Karpas-422 (cell line): Measurements from ENCODE around the gene KIAA1143. TPM values are rescaled to one million over a fixed set of nuclear protein-coding genes. Genes with fewer than 3 reads are reported as not detected.

Experiments used
- DNase-seq: peaks from one replicate; pipeline ENCODE4 v3.0.0-alpha.2; 2015
- H2AFZ ChIP-seq: fragments of 200-600 bp; sonication (generic); 2 replicates; pipeline ENCODE4 v1.6.1; 2014; ENCODE audit warnings: antibody characterized with exemption, low read length, mixed read lengths
- H3K27ac ChIP-seq: fragments of 200-600 bp; sonication (generic); 2 replicates; pipeline ENCODE4 v1.5.1; 2014; ENCODE audit warnings: mild to moderate bottlenecking, low read length, moderate library complexity
- H3K27me3 ChIP-seq: fragments of 200-600 bp; sonication (generic); 2 replicates; pipeline ENCODE4 v1.6.1; 2014; ENCODE audit warnings: low read length, mixed read lengths
- H3K36me3 ChIP-seq: fragments of 200-600 bp; sonication (generic); 2 replicates; pipeline ENCODE4 v1.6.1; 2014; ENCODE audit warnings: low read length, mixed read lengths; ENCODE audit not compliant: insufficient read depth
- H3K4me1 ChIP-seq: fragments of 200-600 bp; sonication (generic); 2 replicates; pipeline ENCODE4 v1.6.1; 2014; ENCODE audit warnings: mild to moderate bottlenecking, low read length, mixed read lengths
- H3K4me2 ChIP-seq: fragments of 200-600 bp; sonication (generic); 2 replicates; pipeline ENCODE4 v1.6.1; 2014; ENCODE audit warnings: low read length, low read depth, mild to moderate bottlenecking; ENCODE audit not compliant: poor library complexity, severe bottlenecking
- H3K4me3 ChIP-seq: fragments of 200-600 bp; sonication (generic); 2 replicates; pipeline ENCODE4 v1.5.1; 2014; ENCODE audit warnings: mild to moderate bottlenecking, antibody characterized with exemption, low read length, mixed read lengths
- H3K79me2 ChIP-seq: fragments of 200-600 bp; sonication (generic); 2 replicates; pipeline ENCODE4 v1.6.1; 2014; ENCODE audit warnings: mild to moderate bottlenecking, low read length, mixed read lengths
- H3K9ac ChIP-seq: fragments of 200-600 bp; sonication (generic); 2 replicates; pipeline ENCODE4 v1.6.0; 2014; ENCODE audit warnings: low read length
- H3K9me2 ChIP-seq: fragments of 200-600 bp; sonication (generic), shearing (Covaris generic); replicated peaks from 2 replicates; pipeline ENCODE4 v1.6.0; 2014; ENCODE audit warnings: mild to moderate bottlenecking, low read length, moderate library complexity; ENCODE audit not compliant: insufficient read depth
- H3K9me3 ChIP-seq: fragments of 300-700, 200-600 bp; sonication (generic); 2 replicates; pipeline ENCODE4 v1.6.1; 2014; ENCODE audit warnings: low read length, mixed read lengths
- H4K20me1 ChIP-seq: fragments of 200-600 bp; sonication (generic); 2 replicates; pipeline ENCODE4 v1.6.1; 2014; ENCODE audit warnings: mild to moderate bottlenecking, antibody characterized with exemption, low read length, low read depth; ENCODE audit not compliant: insufficient read depth
- total RNA-seq: library from RNA; depleted of rRNA; stranded (reverse); fragments of >200 nt; shearing (Covaris generic); gene quantifications from 2 replicates; pipeline ENCODE4 v1.2.3, GENCODE V29; 2014; ENCODE audit warnings: low replicate concordance; rRNA removed

KIAA1143 gene
- total RNA-seq = 13.2 and 28.8 TPM in 2 replicates

DNA sequence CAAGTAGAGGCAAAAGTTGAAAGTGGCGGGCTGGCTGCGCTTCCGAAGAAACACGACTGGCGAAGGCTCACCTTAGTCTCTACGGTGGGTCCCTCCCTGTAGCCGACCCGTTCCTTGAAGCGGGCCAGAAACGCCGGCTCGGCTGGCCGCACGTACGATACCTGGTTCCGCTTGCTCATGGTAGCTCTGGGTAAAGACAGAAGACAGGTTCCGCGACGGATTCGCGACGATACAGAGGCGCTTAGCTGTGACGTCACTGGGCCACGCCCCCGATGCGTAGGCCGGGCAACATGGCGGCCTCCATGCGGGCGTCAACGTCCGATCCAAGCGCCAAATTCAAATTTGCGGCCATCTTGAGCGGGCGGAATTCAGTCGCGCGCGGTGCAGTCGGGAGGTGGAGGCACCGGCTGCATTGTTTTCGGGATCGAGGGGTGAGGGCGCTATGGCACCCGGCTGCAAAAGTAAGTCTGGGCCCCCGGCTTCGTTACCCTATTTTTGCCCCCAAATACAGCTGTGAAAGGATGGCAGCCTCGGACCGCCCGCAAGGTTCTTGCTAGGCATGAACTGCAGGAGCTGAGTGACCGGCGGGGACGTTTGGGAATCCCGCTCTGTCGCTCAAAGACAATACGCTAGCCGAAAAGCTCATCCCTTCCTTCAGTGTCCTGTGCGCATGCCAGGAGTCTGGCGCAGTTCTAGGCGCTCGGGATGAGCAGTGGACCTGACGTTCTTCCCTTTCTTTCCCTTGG is at the start of gene KIAA1143, which contains the start of gene KIF15:
KIAA1143 (minus strand) TSS at position 196 of the 746 bp plus-strand sequence; CDS start at position 179, 17 bp downstream.
KIF15 (plus strand) TSS at position 371 of the 746 bp plus-strand sequence; CDS start at position 443, 72 bp downstream.
- H3K9ac ChIP-seq = peak within 1 kb of the TSS; percentile 81
- H4K20me1 ChIP-seq = no peaks in the 10 kb centered on the region
- peak within 1 kb of the TSS; percentile 42 for H3K27ac ChIP-seq
- H3K4me3 ChIP-seq = peak within 1 kb of the TSS; percentile 93
- H3K9me3 ChIP-seq = peaks cover 46% of the 10 kb centered on the region
- DNase-seq = peak; percentile 99
- H3K4me1 ChIP-seq = peaks cover 12% of the 10 kb centered on the region
- H3K4me2 ChIP-seq = peak within 1 kb of the TSS; percentile 83
- peaks cover 96% of the 10 kb centered on the region for H3K79me2 ChIP-seq
- peaks cover 65% of the 10 kb centered on the region for H3K36me3 ChIP-seq
- H3K27me3 ChIP-seq = no peaks in the 10 kb centered on the region
- H2AFZ ChIP-seq = peak within 1 kb of the TSS; percentile 55; the same call in 1 of the 2 replicates
- H3K9me2 ChIP-seq = no peaks in the 10 kb centered on the region

DNA sequence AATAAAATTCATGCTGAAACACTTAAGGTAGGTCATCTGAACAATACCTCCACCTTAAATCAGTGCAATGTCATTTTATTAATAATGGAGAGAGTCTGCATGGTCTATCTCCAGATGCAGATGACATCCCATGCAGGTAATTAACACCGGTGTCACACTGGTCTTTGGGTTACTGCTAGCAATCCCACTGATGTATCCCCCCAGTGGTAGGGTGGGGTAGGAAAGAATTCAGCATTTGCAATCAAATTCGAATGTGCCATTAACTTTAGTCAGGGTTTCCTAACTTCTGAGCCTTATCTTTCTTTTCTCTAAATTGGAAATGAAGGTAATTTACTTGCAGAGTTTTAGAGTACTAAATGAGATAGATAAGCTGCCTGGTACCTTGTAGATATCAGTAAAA is 44.5 kb upstream of the KIAA1143 start:
- Histone ChIP-seq H4K20me1 (no peaks in the 10 kb centered on the region), H3K36me3 (peaks cover 59% of the 10 kb centered on the region; the same call in 1 of the 2 replicates), H3K4me2 (no peak overlapping the region), H3K9ac (no peak overlapping the region), H3K27me3 (no peaks in the 10 kb centered on the region), H3K27ac (no peak overlapping the region), H3K9me3 (no peaks in the 10 kb centered on the region), H3K9me2 (no peaks in the 10 kb centered on the region), H3K79me2 (peaks cover 6% of the 10 kb centered on the region; the same call in 1 of the 2 replicates), H3K4me3 (no peak overlapping the region), H3K4me1 (no peaks in the 10 kb centered on the region), H2AFZ (no peak overlapping the region)
- DNase-seq = no peak

DNA sequence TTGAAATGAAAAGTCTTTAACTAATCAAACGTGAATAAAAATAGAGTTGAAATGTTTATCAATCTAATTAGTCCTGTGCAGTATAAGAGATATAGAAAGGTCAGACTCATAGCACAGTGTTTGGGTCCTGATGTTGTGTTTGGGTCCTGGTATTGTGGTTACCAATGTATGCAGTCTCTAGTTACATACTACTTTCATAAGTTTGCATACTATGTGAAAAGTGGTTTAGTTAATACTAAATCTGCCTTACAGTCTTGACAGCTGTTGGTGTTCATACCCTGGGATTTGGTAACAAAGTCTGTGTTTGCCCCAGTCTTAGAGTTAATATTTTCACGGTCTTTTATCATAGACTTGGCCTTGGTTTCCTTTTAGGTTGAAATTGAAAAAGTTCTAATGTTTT is 41.9 kb upstream of the KIAA1143 start:
- Histone ChIP-seq H3K4me1 (no peaks in the 10 kb centered on the region), H3K4me3 (no peak overlapping the region), H3K36me3 (peaks cover 63% of the 10 kb centered on the region), H3K9me2 (no peaks in the 10 kb centered on the region), H3K9me3 (no peaks in the 10 kb centered on the region), H3K4me2 (no peak overlapping the region), H3K79me2 (peaks cover 6% of the 10 kb centered on the region; the same call in 1 of the 2 replicates), H3K27me3 (no peaks in the 10 kb centered on the region), H2AFZ (no peak overlapping the region), H3K9ac (no peak overlapping the region), H3K27ac (no peak overlapping the region), H4K20me1 (no peaks in the 10 kb centered on the region)
- no peak for DNase-seq

DNA sequence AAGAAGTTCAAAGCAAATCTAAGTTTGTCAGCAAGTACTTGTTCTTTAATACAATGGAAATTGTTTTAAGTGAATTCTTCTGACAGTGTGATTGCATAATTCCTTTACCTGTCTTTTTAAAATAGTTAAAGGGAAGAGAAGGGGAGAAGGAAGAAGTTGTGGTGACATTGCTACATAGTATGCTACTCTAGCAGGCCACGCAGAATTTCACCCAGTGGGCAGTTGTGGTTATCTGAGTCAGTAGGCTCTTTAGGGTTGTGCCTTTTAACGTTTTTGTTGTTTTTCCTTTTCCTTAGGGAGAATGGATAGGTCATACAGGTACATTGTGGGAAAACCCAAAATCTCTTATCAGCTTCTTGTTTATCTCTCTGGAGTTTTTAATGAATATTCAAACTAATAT is 40.6 kb upstream of the KIAA1143 start:
- Histone ChIP-seq H3K9me3 (no peaks in the 10 kb centered on the region), H3K27me3 (no peaks in the 10 kb centered on the region), H3K36me3 (peaks cover 68% of the 10 kb centered on the region), H3K9me2 (no peaks in the 10 kb centered on the region), H3K4me2 (no peak overlapping the region), H3K4me1 (no peaks in the 10 kb centered on the region), H3K79me2 (peaks cover 6% of the 10 kb centered on the region; the same call in 1 of the 2 replicates), H4K20me1 (no peaks in the 10 kb centered on the region), H3K27ac (no peak overlapping the region), H2AFZ (no peak overlapping the region), H3K4me3 (no peak overlapping the region), H3K9ac (no peak overlapping the region)
- no peak for DNase-seq

DNA sequence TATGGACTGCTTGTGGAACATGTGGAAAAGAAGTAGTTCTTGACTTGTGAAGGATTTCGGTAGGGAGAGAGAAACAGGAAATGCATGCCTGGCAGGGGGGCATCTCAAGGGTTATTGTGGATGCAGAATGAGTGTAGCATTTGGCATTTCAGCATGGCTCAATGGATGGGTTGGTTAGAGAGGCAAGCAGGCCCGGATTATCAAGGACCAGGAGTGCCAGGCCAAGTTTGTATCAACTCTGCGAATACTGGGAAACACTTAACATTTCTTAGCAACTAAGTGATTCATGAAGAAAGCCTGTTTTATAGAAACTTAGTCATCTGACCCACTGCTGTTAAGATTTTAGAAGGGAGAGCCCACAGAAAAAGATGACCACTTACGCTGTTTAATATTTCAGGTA is 33.8 kb upstream of the KIAA1143 start:
- Histone ChIP-seq H3K79me2 (peaks cover 22% of the 10 kb centered on the region), H3K27ac (no peak overlapping the region), H3K9me3 (no peaks in the 10 kb centered on the region), H3K4me3 (no peak overlapping the region), H3K9ac (no peak overlapping the region), H3K4me2 (no peak overlapping the region), H3K27me3 (no peaks in the 10 kb centered on the region), H3K36me3 (peaks cover 53% of the 10 kb centered on the region), H3K9me2 (no peaks in the 10 kb centered on the region), H4K20me1 (no peaks in the 10 kb centered on the region), H3K4me1 (no peaks in the 10 kb centered on the region), H2AFZ (no peak overlapping the region)
- DNase-seq = no peak

DNA sequence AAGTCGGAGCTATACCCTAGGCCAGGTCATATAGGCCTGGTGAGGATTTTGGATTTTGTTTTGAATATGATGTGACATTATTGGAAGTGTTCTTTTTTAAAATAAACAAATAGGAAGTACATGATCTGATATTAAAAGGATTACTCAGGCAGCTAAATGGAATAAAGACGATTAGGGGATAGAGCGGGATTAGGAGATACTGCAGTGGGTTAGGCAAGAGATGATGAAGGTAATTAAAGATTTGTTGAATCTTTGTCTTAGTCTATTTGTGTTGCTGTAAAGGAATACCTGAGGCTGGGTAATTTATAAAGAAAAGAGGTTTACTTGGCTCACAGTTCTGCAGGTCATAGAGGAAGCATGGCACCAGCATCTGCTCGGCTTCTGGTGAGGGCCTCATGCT is 21.5 kb upstream of the KIAA1143 start:
- Histone ChIP-seq H3K9me2 (no peaks in the 10 kb centered on the region), H3K79me2 (peaks cover 17% of the 10 kb centered on the region), H4K20me1 (no peaks in the 10 kb centered on the region), H3K4me2 (no peak overlapping the region), H3K9ac (no peak overlapping the region), H3K27ac (no peak overlapping the region), H3K9me3 (no peaks in the 10 kb centered on the region), H3K36me3 (peaks cover 69% of the 10 kb centered on the region), H3K4me3 (no peak overlapping the region), H3K4me1 (no peaks in the 10 kb centered on the region), H3K27me3 (no peaks in the 10 kb centered on the region), H2AFZ (no peak overlapping the region)
- DNase-seq = no peak

DNA sequence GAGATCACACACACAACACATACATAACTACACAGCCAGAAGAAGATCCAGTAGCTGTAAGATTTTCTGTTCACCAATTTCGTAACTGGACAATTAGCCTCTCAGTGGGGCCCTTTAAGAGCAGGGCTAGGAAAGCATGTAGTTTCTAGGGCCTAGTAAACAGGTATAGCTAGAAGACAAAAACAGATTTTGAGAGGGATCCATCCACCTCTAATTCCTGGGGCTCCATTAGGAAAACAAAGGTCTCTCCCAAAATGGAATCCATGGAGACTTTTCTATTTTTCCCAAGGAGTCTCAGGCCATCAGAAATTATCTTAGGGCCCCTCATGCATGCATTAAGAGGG is 10.7 kb upstream of the KIAA1143 start:
- H3K4me2 ChIP-seq = no peak overlapping the region
- no peak for DNase-seq
- peaks cover 78% of the 10 kb centered on the region for H3K79me2 ChIP-seq
- no peaks in the 10 kb centered on the region for H4K20me1 ChIP-seq
- no peak overlapping the region for H2AFZ ChIP-seq
- no peaks in the 10 kb centered on the region for H3K9me2 ChIP-seq
- H3K4me3 ChIP-seq = no peak overlapping the region
- H3K9ac ChIP-seq = no peak overlapping the region
- H3K27ac ChIP-seq = no peak overlapping the region
- H3K36me3 ChIP-seq = peaks cover 58% of the 10 kb centered on the region
- H3K9me3 ChIP-seq = peaks cover 8% of the 10 kb centered on the region
- peaks cover 8% of the 10 kb centered on the region for H3K4me1 ChIP-seq
- no peaks in the 10 kb centered on the region for H3K27me3 ChIP-seq

DNA sequence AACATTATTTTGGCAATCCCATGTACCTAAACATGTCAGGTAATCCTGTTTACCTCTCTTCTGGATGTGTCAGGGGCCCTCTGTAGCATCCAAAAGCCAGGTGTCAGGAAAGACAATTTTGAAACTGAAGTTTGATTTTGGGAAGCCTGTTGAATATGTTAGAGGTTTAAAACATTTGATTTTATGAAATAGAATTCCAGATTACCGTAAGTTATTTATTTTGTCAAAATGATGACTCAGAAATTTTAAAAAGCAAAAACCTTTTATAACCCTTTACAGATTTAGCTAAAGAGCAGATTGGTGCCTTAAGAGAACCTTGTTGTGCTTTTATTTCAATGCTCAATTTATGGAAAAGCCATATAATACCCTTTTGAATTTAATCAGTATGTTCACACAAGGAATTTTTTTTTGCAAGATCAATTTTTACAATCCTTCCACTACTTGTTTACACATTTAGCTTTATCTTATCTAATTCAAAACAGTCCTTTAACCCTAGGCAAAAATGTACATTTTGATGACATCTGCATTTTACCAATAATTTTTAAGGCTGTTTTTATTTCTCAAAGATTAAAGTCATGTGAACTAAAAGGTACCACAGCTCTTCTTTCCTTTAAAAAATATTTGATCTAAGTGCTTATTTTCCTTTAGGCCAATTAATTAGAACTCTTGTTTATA is 10.1 kb upstream of the KIAA1143 start:
- no peak overlapping the region for H3K9ac ChIP-seq
- no peak overlapping the region for H3K4me3 ChIP-seq
- no peak for DNase-seq
- peaks cover 56% of the 10 kb centered on the region for H3K36me3 ChIP-seq
- no peak overlapping the region for H3K27ac ChIP-seq
- peaks cover 8% of the 10 kb centered on the region for H3K4me1 ChIP-seq
- peaks cover 8% of the 10 kb centered on the region for H3K9me3 ChIP-seq
- H3K79me2 ChIP-seq = peaks cover 81% of the 10 kb centered on the region
- no peak overlapping the region for H2AFZ ChIP-seq
- no peaks in the 10 kb centered on the region for H4K20me1 ChIP-seq
- H3K4me2 ChIP-seq = no peak overlapping the region
- no peaks in the 10 kb centered on the region for H3K9me2 ChIP-seq
- H3K27me3 ChIP-seq = no peaks in the 10 kb centered on the region
